Posterior cingulate gyrus (tissue), 11 donors: ENCODE measurements around the gene AFAP1L1.
A peak's percentile ranks its signal among the peaks of the same experiment; 100 is the strongest.
"Not testable (repeated sequence)": the region's sequence is repeated elsewhere in the genome, so short reads cannot be mapped to it uniquely, and the experiment has no call there.

Experiments used
- DNase-seq, 10 donors: peaks; one replicate each; pipeline versions ENCODE4 v3.0.0 to v3.0.0-alpha.2; 2020 to 2021; ENCODE audit warnings: mixed read lengths in 3 of 10
- intact Hi-C: fragments of 100-400 bp; cut with DNase I; formaldehyde crosslinking; loops from one replicate; pipeline ENCODE4 v1.15.1; 2023

AFAP1L1 gene

DNA sequence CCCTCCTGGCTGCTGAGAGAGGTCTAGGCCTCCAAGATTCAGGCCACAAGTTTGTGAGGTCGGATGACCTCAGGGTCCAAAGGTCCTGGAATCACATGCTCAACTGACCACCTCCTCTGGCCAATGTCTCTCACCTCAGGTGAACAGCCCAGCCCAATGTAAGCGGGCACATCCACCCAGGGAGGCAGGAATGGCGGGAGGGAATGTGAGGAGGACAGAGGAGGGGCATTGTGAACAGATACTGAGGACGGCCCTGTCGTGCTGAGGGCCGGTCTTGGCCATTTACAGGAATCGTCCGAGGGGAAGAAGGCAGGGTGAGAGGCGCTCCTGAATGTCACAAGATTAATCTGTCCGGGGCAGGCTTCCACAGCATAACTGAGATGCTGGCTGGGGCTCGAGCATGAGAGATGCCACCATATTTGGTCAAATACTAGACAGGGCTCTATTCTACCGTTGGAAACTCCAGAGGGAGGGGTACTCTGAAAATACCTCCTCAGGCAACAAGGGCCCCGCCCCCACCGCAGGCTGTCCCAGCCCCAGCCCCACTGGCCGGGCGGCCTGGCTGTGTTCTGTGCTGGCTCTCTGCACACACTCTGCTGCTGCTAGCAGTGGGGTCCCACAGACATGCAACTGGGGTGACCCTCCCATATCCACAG lies 108.9 kb downstream of the AFAP1L1 start:
- DNase-seq: peak in 1 of 10 donors; percentile 68
- intact Hi-C loops: loop anchor here (5.0 kb wide), 1 partner anchor 187 kb away; no protein-coding TSS in a partner anchor

DNA sequence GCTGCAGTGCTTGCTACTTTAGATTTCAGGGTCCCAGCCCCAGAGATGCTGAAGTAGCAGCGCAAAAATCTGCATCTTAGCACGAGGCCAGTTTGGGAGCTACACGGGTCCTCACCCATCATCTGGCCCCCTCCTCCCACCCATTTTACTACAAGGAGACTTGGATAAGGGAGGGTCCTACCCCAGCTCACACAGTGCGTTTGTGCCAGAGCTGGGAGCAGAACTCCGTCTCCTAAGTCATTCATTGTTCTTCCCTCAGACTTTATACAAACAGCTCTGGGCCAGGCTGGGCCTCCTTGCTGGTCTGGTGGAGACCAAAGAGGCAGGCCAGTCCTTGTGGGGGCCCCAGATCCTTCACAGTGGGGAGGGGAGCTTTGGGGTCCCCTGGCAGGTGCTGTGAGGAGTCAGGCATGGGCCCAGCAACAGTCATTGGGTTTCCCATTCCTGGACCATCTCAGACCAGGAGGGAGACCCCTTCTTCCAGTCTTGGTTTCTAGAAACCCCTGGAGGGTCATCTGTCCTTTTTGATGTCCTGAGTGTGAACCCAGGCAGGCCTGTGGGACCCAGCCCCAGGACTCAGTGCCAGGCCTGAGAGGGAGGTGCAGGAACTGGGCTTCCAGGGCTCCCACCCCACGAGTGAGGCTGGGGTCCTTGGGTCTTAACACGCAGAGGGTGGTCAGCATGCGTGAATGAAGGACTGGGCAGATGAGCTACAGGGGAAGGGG lies 109.8 kb downstream of the AFAP1L1 start:
- intact Hi-C loops: loop anchor here (5.0 kb wide), 1 partner anchor 186 kb away; no protein-coding TSS in a partner anchor
- peak in 1 of 10 donors; percentile 55 for DNase-seq

DNA sequence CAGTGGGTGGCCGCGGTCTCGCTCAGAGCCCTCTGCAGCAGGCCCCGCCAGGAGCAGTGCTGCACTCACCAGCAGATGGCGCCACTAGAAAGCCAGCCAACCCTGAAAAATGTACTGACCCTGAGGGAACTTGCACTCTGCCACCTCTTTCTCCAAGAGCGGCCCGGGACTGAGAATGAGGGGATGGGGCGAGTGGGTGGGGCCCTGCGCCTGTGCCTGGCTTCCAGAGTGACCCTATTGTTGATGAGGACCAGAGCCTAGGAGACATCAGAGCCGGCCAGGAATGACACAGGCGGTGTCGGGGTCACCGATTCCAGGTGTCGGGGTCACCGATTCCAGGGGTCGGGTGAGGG lies 110.3 kb downstream of the AFAP1L1 start:
- DNase-seq: peak in 9 of 10 donors; percentile 32 to 94 (median 64)
- intact Hi-C loops: loop anchor here (2.0 to 5.0 kb wide), 2 partner anchors 49 to 185 kb away; no protein-coding TSS in a partner anchor

DNA sequence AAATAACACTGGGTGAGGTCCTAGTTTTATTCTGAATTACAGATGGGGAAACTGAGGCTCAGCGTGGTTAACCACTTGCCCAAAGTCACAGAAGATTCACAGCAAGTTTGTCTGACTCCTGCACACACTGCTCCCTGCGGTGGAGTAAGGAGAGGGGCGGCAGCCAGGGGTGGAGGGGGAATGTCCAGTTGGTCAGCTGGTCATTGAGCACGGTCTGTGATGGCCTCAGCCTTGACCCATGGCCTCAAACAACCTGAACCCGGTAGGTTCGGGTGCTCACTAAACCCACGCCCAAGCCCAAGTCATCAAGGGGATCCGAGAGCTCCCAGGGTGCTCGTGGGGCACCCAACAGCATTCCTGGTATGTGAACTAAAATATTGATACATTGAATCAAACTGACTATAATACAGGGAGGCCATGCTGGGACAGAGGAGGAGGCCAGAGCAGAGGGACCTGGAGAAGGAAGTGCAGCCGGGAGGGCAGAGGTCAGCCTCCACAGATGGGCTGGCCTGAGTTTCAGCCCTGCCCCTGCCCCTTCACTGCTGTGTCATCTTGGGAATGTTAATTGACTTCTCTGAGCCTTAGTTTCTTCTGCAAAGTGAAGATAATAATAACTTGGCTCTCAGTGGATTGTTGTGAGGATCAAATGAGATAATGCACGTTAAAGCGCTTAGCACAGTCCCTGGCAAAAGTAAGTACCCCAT lies 111.0 kb downstream of the AFAP1L1 start:
- intact Hi-C loops: loop anchor here (2.0 to 5.0 kb wide), 2 partner anchors 48 to 185 kb away; no protein-coding TSS in a partner anchor
- DNase-seq: no peak

DNA sequence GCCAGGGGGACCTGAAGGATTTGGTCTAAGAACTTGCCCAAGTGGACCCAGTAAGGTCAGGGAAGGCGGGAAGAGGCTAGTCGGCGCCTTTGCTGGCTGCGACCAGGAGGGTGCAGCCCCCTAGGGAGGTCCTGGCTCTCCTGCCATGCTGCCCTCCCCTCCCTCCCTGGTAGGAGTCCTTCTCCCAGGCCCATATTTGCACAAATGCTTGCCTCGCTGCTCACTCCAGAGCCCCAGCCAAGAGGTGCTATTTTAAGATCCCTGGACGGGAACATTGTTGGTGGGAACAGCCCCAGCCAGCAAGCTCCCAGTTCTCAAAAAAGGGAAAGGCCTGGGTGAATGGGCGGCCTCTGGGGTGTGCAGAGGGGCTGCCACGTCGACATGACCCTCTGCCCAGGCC lies 111.7 kb downstream of the AFAP1L1 start:
- intact Hi-C loops: loop anchor here (2.0 to 5.0 kb wide), 2 partner anchors 47 to 184 kb away; no protein-coding TSS in a partner anchor

DNA sequence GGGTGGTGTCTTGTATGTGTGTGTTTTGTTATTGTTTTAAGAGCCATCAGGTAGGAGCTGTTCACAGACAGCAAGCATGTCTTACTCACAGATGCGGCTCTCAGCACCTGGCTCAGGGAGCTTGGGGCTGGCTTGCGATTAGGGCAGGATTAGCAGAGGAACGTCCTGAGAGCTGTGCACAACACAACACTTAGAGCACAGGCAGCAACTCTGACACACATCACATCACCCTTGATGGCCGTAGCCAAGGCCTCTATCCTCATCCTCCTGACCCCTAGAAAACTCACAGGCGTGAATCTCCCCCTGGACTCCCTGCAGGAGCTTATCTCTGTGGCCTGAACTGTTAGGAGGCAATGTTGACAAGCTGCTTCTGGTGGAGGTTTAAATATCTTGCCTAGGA lies 114.5 kb downstream of the AFAP1L1 start:
- intact Hi-C loops: no loop called here
- no peak for DNase-seq

More for the DNA sequence above, 111.7 kb downstream of the AFAP1L1 start:
- peak in 1 of 10 donors; percentile 50 for DNase-seq

DNA sequence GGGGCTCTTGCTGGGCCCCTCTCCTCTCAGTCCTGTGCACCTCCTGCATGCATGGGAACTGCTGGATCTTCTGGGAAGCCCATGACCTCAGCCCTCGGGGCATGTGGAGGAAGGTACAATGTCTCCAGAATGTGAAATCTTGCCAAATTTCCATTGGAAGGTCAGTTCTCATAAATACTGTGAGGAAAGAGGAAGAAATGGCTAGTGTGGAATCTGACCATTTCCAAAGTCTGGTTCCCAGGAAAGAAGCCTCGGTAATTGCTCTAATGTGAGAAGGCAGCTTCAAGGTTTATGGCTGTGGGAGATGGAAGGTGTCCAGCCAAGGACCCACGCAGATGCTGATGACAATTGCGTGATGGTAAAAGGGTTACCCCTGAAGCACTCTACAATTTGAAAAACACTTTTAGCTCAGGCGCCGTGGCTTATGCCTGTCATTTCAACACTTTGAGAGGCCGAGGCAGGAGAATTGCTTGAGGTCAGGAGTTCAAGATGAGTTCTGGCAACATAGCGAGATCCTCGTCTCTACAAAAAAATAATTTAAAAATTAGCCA lies 115.5 kb downstream of the AFAP1L1 start:
- intact Hi-C loops: no loop called here

DNA sequence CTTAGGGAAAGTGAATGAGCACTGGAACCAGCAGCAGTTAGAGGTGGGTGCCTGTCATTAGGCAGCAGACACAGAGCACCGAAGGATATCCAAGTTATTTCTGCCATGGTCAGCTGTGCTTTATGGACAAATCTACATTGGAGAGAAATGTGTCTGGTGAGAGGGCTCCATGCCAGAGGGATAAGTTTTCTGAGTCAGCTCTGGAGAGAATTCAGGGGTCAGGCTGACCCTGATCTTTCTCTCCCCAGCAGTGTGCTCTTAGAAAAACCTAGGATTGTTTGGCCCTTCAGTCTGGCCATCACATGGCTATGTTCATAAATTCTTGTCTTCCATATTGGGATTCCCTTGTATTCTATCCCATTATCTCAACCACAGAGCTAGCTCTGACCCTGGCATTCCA lies 116.3 kb downstream of the AFAP1L1 start:
- DNase-seq: no peak
- intact Hi-C loops: no loop called here

More for the DNA sequence above, 115.5 kb downstream of the AFAP1L1 start:
- peak in 1 of 10 donors; percentile 15 for DNase-seq

DNA sequence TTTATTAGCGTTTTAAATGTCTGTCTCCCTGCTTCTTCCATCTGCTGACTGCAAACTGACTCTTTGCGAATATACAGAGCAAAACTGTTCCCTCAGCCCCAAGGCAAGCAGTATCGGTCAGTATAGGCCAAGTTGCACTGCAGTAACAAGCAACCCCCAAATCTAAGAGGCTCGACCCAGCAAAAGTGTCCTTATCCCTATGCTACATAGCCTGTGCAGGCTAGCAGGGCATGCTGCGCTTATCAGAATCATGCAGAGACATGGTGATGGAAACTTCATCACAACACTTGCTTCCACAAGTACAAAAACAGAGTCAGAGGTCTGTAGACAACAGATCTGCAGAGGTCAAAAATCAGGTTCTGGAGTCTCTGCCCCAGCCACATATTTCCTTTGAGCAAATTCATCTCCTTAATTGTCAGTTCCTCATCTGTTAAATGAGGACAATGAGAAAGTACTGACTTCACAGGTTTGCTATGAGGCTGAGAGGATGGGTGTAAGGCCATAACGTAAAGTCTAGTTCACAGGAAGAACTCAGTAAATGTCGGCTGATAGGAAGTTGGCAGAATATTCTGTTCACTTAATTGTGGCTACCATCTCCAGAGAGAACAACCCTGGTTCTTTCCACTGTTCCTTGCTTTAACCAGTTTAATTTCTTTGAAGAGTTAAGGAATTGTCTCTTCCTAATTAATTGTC lies 117.0 kb downstream of the AFAP1L1 start:
- intact Hi-C loops: no loop called here
- no peak for DNase-seq

DNA sequence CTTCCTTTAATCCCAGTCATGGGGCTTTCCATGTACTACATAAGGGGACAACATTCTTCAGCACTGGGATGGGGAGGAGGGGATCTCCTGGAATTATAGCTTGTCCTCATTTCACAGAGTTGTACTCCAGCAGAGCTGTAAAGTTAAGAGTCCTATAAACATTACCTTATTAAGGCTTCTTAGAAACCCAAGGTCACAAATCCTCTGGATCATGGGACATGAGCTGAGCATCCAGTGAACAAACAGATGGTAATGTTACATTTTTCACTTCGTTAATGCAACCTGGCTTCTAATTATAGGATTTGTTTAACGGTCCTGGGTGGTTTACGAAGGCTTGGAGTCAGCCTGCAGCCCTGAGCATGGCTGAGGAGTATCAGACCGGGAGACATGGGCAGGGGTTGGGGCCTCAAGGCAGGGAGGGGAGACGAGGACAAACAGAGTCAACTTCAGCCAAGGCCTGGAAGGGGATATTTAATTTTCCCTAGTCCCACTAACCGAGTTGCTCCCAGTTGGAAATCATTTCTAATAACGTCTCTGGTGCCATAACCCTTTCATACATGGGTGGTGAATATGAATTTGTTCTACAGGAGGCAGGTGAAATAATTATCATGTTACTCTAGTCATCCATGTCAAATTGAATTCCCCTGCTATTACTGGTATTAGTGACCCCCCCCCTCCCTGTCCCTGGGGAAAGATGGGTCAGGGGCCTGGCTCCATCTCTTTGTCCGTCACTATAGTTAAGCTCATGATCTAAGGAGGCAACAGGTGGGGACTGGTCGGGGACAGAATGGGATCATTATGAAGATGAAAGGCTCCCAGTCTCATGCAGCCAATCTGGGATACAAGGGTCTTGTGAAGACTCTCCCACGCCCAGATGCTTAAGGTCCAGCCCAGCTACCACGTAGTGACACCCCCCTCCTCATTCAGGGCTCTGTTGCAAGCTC lies 118.2 kb downstream of the AFAP1L1 start:
- intact Hi-C loops: no loop called here
- DNase-seq: peak in 1 of 10 donors; percentile 18

DNA sequence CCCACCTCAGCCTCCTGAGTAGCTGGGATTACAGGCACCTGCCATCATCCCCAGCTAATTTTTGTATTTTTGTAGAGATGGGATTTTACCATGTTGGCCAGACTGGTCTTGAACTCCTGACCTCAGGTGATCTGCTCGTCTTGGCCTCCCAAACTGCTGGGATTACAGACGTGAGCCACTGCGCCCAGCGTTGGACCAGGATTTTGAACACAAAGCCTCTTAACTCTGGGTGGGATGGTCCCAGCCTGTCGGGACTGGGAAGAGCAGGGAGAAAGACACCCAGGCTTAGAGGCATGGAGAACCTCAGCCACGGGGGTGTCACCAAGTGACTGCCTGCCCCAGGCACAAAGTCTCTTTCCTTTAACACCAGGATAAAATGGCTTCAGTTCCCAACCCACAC lies 119.4 kb downstream of the AFAP1L1 start:
- intact Hi-C loops: not testable (repeated sequence)
- DNase-seq: peak in 1 of 10 donors; percentile 78
